Ovary (tissue), 9 donors: ENCODE data around the gene C1orf167. TPM values are rescaled to one million over a fixed set of nuclear protein-coding genes. Genes with fewer than 3 reads are reported as not detected.

ENCODE experiments used
- DNase-seq, 5 donors: peaks; one replicate each; pipeline ENCODE4 v3.0.0-alpha.2; 2019 to 2020
- H3K27ac ChIP-seq, 2 donors: fragments of 200-600 bp; one replicate each; pipeline versions ENCODE4 v1.5.1 to v1.8.0; 2019 to 2022
- H3K27me3 ChIP-seq: fragments of 200-600 bp; one replicate; pipeline ENCODE4 v1.8.0; 2022
- H3K36me3 ChIP-seq: fragments of 200-600 bp; sonication (generic); one replicate; pipeline ENCODE4 v1.5.1; 2019
- H3K4me1 ChIP-seq: one replicate; pipeline ENCODE4 v1.8.1; 2013; ENCODE audit warnings: mild to moderate bottlenecking, moderate library complexity; ENCODE audit not compliant: insufficient read depth
- H3K4me3 ChIP-seq: fragments of 200-600 bp; sonication (generic); one replicate; pipeline ENCODE4 v1.5.1; 2017
- H3K9me3 ChIP-seq, 2 donors: fragments of 200-600 bp in 1 of 2; sonication (generic) in 1 of 2; one replicate each; pipeline versions ENCODE4 v1.5.1 to v1.8.1; 2013 to 2019; ENCODE audit warnings: mild to moderate bottlenecking in 1 of 2, moderate library complexity in 1 of 2
- CTCF ChIP-seq, 3 donors: fragments of 450-650 bp in 2 of 3; fragments of 200-600 bp in 1 of 3; IDR thresholded peaks; one replicate each; pipeline versions ENCODE4 v1.5.1 to v1.8.0; 2016 to 2022; ENCODE audit warnings: antibody characterized with exemption in 3 of 3, mild to moderate bottlenecking in 1 of 3
- EP300 ChIP-seq: sonication (generic); formaldehyde crosslinking; IDR thresholded peaks from one replicate; pipeline ENCODE4 v1.6.1; 2017; ENCODE audit warnings: antibody characterized with exemption
- POLR2A ChIP-seq: fragments of 450-650 bp; IDR thresholded peaks from one replicate; pipeline ENCODE4 v1.6.1; 2017; ENCODE audit warnings: antibody characterized with exemption, mild to moderate bottlenecking, moderate library complexity
- WGBS, 3 donors: extraction: QIAGEN DNeasy Blood & Tissue Kit in 1 of 3; methylation state at CpG; one replicate each; pipeline versions ENCODE4 v1.1.5 to v1.1.7; 2013 to 2017; 5-methylcytosine and 5-hydroxymethylcytosine counted together
- intact Hi-C, 4 donors: fragments of 100-400 bp; cut with DNase I; formaldehyde crosslinking; loops; one replicate each; pipeline versions ENCODE4 v1.11.0 to v1.15.1; 2022 to 2023
- polyA plus RNA-seq, 2 donors: library from polyadenylated mRNA; stranded (reverse); fragments of 200-250 nt in 1 of 2; fragments of 350-450 nt in 1 of 2; fragmentation: Illumina TruSeq in 1 of 2; extraction: RNeasy Lipid Tissue Mini Kit (QIAGEN cat#74804) in 1 of 2; gene quantifications; one replicate each; pipeline ENCODE4 v1.2.3, GENCODE V29; 2013 to 2014
- total RNA-seq, 7 donors: library from RNA; depleted of rRNA in 2 of 7; stranded (reverse); fragments of >200 nt in 2 of 7; fragmentation: NEBNext Ultra II Directional in 3 of 7; extraction: Animal tissue kit (Norgen Biotek cat#: 25700) in 3 of 7; gene quantifications; one replicate each; pipeline versions ENCODE4 v1.1.0 to v1.2.4, GENCODE V29; 2016 to 2023
- donor health status: DM: no; HTN: no; CAD: no; lungs with moderate emphysema.
- donor health status: DM: no; HTN: no; CAD: no.
- donor health status: Bipolar disorder and iron deficiency.
- donor health status: DM: yes; HTN: yes; CAD: no.
- donor health status: DM: no; HTN: no; CAD: no.
- donor health status: DM: yes; HTN: yes; CAD: no.

Gene C1orf167
- total and polyA plus RNA-seq, 9 donors = 0.48 to 4.4 (median 1.4) TPM; not detected in 2

DNA sequence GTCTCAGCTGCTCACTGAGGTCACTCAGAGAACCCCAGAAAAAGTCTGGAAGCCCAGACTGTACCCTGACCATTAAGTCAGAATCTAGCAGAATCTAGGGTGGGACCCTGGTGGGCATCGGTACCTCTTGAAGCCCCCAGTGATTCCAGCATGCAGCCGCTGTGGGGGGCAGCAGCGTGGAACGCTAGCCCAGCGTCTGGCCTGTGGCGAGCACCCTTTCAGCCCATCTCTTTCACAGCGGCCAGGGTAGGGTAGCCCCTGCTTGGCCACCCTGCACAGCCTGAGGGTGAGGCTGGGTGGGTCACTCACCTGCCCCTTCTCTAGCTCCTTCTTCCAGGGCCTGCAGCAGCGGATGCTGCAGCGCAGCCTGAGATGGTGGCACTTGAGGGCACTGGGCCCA lies 16.3 kb downstream of the C1orf167 start:
- Histone ChIP-seq H3K4me1 (no peaks in the 10 kb centered on the region), H3K9me3 (no peaks in the 10 kb centered on the region), H3K36me3 (no peaks in the 10 kb centered on the region), H3K27ac (no peak overlapping the region), H3K27me3 (no peaks in the 10 kb centered on the region), H3K4me3 (no peak overlapping the region)
- WGBS, 3 donors = 89 to 95% (median 93%) methylated on average over 9 of the region's 9 CpGs
- no peak for TF ChIP-seq EP300
- no peak for TF ChIP-seq POLR2A
- TF ChIP-seq CTCF (IDR thresholded peaks at IDR 0.05) = no peak
- no peak for DNase-seq
- intact Hi-C loops = no loop called here

GRCh38 chr1:11778844-11779623 lies 17.0 kb downstream of the C1orf167 start:
- H3K36me3 ChIP-seq = no peaks in the 10 kb centered on the region
- no peak for TF ChIP-seq CTCF (IDR thresholded peaks at IDR 0.05)
- no peak for TF ChIP-seq EP300
- no peak for TF ChIP-seq POLR2A
- H3K27me3 ChIP-seq = no peaks in the 10 kb centered on the region
- no peak overlapping the region for H3K27ac ChIP-seq
- DNase-seq = no peak
- WGBS, 3 donors = 86 to 92% (median 92%) methylated on average over 15 of the region's 15 CpGs
- no peaks in the 10 kb centered on the region for H3K4me1 ChIP-seq
- H3K4me3 ChIP-seq = no peak overlapping the region
- intact Hi-C loops = no loop called here
- H3K9me3 ChIP-seq = no peaks in the 10 kb centered on the region

GRCh38 chr1:11779715-11780379 lies 17.9 kb downstream of the C1orf167 start:
- H3K9me3 ChIP-seq = no peaks in the 10 kb centered on the region
- 84 to 89% (median 87%) methylated on average over 13 of the region's 13 CpGs for WGBS, 3 donors
- no peak for TF ChIP-seq CTCF (IDR thresholded peaks at IDR 0.05)
- no peak for TF ChIP-seq EP300
- TF ChIP-seq POLR2A = no peak
- intact Hi-C loops = no loop called here
- H3K27ac ChIP-seq = no peak overlapping the region
- H3K4me1 ChIP-seq = peaks cover 6% of the 10 kb centered on the region
- no peaks in the 10 kb centered on the region for H3K36me3 ChIP-seq
- no peak overlapping the region for H3K4me3 ChIP-seq
- no peaks in the 10 kb centered on the region for H3K27me3 ChIP-seq
- DNase-seq = no peak

- WGBS, 3 donors = 73 to 83% (median 75%) methylated on average over 9 to 10 of the region's 10 CpGs
- H3K4me1 ChIP-seq = peaks cover 8% of the 10 kb centered on the region
- TF ChIP-seq CTCF (IDR thresholded peaks at IDR 0.05) = no peak
- no peak for TF ChIP-seq EP300
- no peak for TF ChIP-seq POLR2A
- H3K27me3 ChIP-seq = no peaks in the 10 kb centered on the region
- no peak overlapping the region for H3K4me3 ChIP-seq
- no peaks in the 10 kb centered on the region for H3K9me3 ChIP-seq
- H3K27ac ChIP-seq = no peak overlapping the region
- DNase-seq = no peak
- H3K36me3 ChIP-seq = no peaks in the 10 kb centered on the region
- intact Hi-C loops = no loop called here
These were observed 18.6 kb downstream of the C1orf167 start for GRCh38 chr1:11780380-11781147.
